GM21528 (cell line): ENCODE measurements around the gene IL18R1.

Source experiments
- ATAC-seq: cut with Tn5 transposase; IDR thresholded peaks from one replicate; pipeline ENCODE4 v1.9.1; 2021; ENCODE audit warnings: mild to moderate bottlenecking, moderate library complexity; ENCODE audit not compliant: unreplicated experiment, low FRiP score

The IL18R1 gene

GRCh38 chr2:102342888-102343287 lies 12.7 kb upstream of the IL18R1 start:
- no peak for ATAC-seq

GRCh38 chr2:102344397-102344796 lies 11.2 kb upstream of the IL18R1 start:
- ATAC-seq: no peak

- ATAC-seq: no peak
These were observed 10.2 kb upstream of the IL18R1 start for GRCh38 chr2:102345329-102345920.

GRCh38 chr2:102346381-102347130 lies 9.0 kb upstream of the IL18R1 start:
- no peak for ATAC-seq

- ATAC-seq: no peak
These were observed 5.3 kb upstream of the IL18R1 start for GRCh38 chr2:102350137-102350793.

GRCh38 chr2:102356381-102356712 lies 751 bp downstream of the IL18R1 start:
- ATAC-seq: peak; percentile 20

- no peak for ATAC-seq
These were observed 1.1 kb downstream of the IL18R1 start for GRCh38 chr2:102356741-102357140.

GRCh38 chr2:102357937-102358336 lies 2.3 kb downstream of the IL18R1 start:
- no peak for ATAC-seq

- ATAC-seq: no peak
These were observed 2.9 kb downstream of the IL18R1 start for GRCh38 chr2:102358496-102358895.

- ATAC-seq: no peak
These were observed 3.9 kb downstream of the IL18R1 start for GRCh38 chr2:102359527-102359926.

GRCh38 chr2:102361632-102362241 lies 6.1 kb downstream of the IL18R1 start:
- no peak for ATAC-seq

GRCh38 chr2:102365763-102366162 lies 10.2 kb downstream of the IL18R1 start:
- no peak for ATAC-seq

GRCh38 chr2:102366406-102367112 lies 11.0 kb downstream of the IL18R1 start:
- peak; percentile 60 for ATAC-seq

GRCh38 chr2:102367331-102367971 lies 11.9 kb downstream of the IL18R1 start:
- peak; percentile 81 for ATAC-seq

GRCh38 chr2:102368461-102369109 lies 13.0 kb downstream of the IL18R1 start:
- no peak for ATAC-seq

- no peak for ATAC-seq
These were observed 14.3 kb downstream of the IL18R1 start for GRCh38 chr2:102369866-102370265.

- no peak for ATAC-seq
These were observed 20.5 kb downstream of the IL18R1 start for GRCh38 chr2:102376052-102376591.

- ATAC-seq: no peak
These were observed 28.1 kb downstream of the IL18R1 start for GRCh38 chr2:102383722-102384121.

GRCh38 chr2:102385522-102385921 lies 29.9 kb downstream of the IL18R1 start:
- no peak for ATAC-seq

GRCh38 chr2:102386004-102386403 lies 30.4 kb downstream of the IL18R1 start:
- no peak for ATAC-seq
